COLO829 (cell line): ENCODE measurements around the gene MFN1.

Source experiments
- DNase-seq: peaks from one replicate; pipeline ENCODE4 v3.0.0; 2012; ENCODE audit warnings: low spot score

Gene MFN1

DNA sequence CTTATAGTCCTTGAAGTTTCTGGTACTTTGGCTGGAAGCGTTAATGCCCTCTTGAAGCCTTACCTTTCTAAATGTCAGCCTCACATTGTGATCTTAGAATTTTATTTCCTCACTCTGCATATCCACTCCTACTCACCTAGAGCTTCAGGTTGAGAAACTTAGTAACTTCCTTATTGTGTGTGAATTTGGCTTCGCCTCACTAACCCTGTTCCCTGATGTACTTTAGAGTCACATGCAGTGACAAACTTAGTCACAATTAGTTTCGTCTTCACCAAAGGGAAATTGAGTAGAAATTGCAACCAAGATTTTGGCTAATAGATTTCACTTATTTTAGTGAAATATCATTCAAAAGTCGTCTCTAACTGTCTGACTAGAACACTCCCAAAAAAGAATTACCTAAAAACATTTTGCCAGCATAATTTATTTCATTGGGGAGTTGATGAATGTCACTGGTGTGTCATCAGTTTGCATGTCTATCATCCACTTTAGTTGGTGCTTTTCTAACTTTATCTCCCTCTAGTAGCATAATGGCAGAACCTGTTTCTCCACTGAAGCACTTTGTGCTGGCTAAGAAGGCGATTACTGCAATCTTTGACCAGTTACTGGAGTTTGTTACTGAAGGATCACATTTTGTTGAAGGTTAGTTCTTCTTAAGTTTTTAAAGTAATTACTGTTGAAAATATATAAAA lies 960 bp downstream of the MFN1 start:
- no peak for DNase-seq

DNA sequence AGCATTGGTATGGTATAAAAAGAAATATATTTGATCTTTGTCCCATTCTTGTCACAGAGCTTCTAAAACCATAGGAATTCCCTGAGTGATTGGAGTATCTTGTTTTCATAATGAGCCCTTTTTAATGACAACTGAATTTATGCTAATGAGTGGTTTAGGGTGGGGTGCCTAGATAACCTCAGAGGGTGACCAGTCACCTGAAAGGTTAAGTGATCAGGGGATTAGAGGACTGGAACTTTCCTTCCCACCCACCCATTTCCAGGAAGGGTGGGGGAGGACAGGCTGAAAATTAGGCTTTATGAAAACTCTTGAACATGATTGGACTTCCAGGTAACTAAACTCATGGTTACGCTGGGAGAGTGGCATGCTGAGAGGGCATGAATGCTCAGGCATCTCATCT lies 8.5 kb downstream of the MFN1 start:
- no peak for DNase-seq

DNA sequence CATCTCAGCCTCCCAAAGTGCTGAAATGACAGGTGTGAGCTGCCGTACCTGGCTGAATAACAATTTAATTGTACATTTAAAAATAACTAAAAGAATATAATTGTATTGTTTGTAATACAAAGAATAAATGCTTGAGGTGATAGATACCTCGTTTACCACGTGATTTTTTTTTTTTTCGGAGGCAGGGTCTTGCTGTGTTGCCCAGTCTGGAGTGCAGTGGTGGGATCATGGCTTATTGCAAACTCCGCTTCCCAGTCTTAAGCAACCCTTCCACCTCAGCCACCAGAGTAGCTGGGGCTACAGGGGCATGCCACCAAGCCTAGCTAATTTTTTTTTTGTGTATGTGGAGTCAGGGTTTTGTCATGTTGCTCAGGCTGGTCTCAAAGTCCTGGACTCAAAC lies 15.8 kb downstream of the MFN1 start:
- DNase-seq = no peak

DNA sequence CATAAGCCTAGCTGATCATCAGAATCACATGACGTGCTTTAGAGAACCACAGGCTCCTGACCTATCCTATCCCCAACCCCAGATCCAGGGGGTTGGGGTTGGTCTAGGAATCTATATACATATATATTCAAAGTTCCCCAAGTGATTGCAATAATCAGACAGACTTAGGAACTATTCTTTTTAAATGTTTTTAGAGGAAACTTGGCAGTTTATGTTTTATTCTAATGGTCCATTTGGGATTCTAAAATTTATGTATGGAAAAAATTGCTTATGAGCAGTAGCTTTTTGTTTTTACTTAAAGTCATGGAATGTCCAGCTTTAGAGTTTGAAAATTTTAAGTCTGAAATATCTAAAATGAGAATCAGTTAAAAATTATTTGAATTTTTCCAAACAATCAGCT lies 22.1 kb downstream of the MFN1 start:
- DNase-seq = no peak

DNA sequence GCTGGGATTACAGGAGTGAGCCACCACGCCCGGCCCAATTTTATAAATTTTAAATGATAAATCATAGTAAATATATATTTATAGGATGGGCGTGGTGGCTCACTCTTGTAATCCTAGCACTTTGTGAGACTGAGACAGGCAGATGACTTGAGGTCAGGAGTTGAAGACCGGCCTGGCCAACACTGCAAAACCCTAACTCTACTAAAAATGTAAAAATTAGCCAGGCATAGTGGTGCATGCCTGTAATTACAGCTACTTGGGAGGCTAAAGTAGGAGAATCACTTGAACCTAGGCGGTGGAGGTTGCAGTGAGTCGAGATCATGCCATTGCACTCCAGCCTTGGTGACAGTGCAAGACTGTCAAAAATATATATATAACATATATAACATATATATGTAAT lies 26.4 kb downstream of the MFN1 start:
- no peak for DNase-seq

DNA sequence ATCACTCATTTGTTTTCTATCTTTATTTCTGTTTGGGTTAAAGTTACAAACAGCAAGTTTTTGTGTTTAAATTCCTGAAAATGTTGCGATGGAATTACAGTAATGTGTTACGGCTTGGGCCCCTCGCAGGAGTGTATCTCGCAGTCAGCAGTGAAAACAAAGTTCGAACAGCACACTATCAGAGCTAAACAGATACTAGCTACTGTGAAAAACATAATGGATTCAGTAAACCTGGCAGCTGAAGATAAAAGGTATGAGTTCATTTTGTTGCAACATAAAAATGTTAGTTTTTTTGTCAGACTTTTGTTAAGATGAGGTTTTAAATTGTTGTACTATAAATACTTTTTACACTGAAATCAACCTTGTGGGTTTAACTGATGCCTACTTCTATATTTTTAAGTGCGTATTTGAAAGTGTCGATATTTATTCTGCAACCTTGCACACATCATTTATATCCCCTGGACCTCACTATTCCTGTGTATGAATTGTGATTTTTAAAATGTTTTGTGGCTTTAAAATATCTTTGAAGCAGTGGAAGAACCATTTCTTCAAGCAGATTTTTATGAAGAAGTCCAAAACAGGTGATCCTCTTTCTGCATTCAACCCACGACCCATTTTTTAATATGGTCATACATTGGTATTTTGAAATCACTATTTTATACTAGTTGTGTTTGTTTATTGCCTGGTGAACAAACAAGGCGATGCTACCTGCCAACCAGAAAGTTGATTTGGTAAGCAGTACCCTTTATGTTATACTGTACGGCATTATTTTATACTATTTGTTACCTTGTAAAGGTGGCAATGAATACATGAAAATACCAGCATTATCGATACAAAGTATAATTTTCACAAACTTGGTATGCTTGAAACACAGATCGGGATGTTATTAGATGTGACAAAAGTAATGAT lies 27.8 kb downstream of the MFN1 start:
- no peak for DNase-seq

DNA sequence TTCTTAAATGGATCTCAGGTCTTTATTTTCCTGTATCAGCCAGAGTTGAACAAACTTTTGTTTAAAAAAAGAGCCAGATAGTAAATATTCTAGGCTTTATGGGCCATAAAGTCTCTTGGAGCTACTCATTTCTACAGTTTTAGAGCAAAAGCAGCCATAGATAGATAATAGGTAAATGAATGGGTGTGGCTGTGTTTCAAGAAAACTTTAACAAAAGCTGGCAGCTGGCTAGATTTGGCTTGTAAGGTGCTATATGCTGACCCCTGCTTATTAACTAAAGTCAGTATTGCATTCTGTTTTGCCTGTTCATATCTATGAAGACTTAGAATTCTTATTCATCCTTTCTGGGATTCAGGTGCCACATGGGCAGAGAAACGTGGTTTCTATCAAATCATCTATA lies 29.0 kb downstream of the MFN1 start:
- DNase-seq = no peak

DNA sequence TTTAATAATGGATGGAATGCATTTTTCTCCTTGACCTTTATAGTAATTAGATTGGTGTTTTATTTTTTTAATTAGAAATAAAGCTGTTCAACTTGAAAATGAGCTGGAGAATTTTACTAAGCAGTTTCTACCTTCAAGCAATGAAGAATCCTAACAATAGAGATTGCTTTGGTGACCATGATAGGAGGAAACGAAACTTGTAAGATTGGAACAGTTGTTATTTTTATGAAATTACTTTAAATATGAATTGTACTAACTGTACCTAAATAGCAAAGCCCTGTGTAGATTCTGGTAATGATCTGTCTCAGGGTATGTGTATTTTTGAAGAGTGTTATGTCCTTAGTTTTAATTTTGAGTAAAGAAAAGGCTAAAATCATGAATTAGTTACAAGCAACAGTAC lies 44.4 kb downstream of the MFN1 start:
- DNase-seq = no peak

DNA sequence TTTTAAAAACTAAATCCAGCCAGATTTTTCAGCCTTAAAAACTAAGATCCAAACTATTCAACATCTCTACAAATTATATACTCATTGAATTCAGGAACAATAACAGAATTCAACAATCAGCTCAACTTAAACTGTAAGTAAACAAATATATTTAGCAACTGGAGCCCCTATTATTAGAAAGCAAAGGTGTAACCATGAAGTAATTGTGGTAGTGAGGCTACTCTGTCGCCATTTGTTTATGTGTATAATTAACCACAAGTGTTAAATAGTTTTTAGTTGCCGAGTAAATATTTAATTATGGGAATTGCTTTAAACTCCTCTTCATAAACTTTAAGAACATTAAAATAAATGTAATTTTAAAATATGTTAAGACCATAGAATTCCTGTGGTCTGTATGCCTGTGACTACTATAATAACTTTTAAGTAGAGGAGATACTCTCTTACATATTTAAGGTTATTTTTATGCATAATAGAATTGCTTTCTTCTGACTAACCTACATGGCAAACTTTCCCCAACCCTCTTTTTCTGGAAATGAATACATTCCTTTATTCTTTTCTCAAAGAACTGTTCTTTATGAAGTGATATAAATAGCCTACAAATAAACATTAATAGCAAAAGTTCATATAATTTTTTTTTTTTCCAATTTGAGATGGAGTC lies 51.2 kb downstream of the MFN1 start:
- DNase-seq = peak; percentile 92

DNA sequence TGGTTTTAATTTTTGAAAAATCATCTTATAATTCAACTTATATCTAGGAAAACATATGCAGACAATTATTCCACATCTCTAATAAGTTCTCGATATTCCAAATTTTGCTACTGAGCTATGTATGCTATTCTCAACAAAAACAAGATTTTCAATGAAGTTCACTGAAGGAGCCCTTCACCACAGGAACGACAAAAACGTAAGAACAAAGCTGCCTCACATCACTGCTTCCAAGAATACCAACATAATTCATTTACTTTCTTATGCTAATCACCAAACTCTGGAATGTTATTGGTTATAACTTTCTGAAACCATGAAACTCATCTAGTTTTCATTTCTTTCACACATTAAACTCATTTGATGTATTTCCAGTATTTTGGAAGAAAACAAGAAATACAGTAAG lies 54.1 kb downstream of the MFN1 start:
- no peak for DNase-seq

DNA sequence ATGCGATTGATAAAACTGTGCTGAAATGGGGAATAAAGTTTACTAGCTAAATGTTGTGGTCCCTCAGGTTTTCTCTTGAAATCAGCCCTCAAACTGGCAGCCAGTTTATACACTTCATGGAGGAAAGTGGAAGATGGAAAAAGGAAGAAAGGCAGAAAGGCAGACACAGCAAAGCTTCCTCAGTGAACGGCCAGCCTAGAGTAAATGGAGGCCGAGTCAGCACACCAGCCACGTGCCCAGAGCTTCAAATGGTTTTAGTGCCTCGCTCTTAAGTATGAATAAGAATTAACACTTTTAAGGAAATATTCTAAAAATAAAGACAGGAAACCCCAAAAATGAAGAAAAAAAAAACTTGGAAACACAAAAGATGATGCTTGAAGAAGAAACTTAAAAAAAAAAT lies 55.5 kb downstream of the MFN1 start:
- no peak for DNase-seq

DNA sequence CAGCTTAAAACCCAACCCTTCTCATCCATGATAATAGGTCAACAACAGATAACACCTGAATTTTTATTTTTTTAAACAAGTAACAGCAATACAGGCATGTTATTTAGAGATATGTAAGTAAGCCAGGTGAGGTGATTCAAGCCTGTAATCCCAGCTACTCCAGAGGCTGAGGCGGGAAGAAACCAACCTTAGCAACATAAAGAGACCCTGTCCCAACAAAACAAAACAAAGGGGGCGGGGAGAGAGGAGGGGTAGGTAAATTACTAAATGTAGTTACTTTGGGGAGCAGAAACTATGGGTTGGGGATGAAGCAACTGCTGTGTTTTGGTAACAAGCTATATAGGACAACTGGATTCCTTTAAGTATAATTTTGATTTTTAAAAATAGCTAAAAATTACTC lies 56.8 kb downstream of the MFN1 start:
- no peak for DNase-seq

DNA sequence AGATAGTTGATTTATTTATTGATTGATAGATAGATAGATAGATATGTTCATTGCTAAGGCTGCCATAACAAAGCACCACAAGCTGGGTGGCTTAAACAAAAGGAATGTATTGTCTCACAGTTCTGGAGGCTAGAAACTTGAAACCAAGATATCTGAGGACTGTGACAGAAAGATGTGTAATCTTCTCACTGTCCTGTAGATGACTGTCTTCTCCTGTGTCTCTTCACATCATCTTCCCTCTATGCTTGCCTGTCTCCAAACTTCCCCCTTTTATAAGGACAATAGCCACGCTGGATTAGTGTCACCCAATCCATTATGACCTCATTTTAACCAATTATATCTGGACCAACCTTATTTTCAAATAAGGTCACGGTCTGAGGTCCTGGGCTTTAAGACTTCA lies 62.8 kb downstream of the MFN1 start:
- no peak for DNase-seq

DNA sequence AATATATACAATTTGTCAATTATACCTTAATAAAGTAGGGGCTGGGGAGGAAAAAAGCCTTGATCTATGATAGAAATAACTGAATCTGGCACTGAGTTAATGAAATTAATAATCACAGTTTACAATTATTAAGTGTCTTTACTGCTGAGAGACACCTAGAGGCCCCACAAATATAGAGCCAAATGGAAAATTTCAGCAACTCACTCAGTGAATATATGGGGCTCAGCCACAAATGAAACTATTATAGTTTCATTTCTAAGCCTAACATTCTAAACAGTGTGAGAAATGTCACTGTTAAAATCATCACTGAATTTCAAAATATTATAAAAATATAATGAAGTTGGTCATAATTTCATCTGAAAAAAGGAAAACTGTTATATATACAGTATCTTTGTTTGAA lies 63.5 kb downstream of the MFN1 start:
- no peak for DNase-seq

DNA sequence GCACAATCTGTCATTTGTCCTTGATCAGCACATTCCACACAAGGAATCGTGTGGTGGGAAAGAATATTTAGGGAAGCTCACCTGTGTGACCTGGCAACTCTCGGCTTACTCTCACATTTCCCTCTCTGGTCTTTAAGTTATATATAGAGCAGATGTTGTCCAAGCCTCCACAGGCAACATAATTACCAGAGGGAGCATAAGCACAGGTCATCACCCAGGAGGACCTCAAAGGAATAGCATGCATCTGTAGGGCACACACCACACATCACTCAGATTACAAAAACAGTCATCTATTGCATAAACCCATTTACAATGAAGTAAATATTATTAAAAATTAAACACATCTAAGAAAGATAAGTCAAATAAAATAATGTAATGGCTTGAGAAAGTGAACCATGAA lies 67.3 kb downstream of the MFN1 start:
- DNase-seq = no peak

DNA sequence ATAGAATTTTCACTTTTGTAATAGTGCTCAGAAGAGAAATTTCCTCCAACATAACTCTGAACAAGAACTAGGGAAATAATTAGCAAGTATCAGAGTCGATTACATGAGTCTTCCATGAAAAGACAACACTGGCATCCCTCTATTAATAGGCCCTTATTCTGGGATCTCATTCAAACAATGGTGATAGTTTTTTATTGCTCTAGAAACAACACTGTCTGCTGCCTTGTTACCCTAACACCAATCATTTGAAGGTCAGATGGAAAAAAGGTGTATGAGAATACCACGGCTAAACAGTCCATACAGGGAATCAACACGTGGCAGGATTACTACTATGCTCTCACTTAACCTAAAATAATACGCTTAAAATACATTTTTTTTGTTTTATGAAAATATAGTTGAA lies 67.9 kb downstream of the MFN1 start:
- DNase-seq = no peak

DNA sequence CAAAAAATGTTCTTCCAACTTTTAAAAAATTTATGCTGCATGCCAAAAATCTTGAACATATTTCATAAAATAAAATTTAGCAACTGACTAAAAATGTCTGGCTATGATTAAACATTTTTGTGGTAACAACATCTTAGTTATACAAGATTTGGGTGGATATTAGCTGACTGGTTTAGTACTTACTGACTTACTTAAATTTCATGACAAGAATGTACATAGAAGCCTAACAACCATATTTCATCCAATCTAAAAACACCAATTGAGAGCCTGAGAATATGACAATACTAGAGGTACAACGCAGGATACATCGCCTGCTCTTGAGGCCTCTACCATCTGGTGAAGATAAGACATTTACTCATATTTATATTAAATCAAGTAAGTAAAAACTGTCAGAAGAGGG lies 69.2 kb downstream of the MFN1 start:
- no peak for DNase-seq

DNA sequence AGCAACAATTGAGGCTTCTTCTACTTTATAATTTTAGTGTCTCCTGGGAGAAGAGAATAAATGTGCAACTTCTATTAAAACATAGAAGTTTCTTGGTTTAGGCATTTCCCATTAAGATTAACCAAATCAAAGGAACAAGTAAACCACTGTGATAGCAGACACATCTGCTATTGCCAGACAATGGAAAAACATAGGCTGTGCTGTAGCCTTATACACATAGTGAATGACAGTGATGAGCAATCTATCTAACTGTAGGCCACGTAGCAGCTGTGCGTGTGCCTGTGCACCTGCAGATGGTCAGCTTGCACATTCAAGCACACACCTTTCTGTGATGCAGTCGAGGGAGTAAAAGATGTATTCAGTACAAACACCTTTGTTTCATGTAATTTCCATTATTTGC lies 71.1 kb downstream of the MFN1 start:
- DNase-seq = no peak

DNA sequence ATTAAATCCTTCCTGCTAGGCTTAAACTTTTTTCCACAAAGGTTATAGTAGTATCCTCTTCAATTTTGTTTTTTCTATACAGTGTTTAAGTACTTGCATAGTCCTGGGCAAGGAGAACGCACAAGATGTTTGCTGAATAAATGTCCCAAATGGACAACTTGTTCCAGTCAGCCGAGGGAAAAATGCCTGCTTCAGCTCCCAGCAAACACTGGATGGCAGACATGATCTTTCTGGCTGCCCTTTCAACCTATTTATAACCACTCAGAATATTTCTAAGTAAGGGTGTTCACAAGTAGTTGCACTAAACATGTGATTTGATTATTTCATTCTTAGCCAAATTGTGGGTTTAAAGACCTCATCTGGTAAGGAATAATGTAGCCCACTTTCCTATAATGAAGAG lies 74.0 kb downstream of the MFN1 start:
- peak; percentile 77 for DNase-seq

DNA sequence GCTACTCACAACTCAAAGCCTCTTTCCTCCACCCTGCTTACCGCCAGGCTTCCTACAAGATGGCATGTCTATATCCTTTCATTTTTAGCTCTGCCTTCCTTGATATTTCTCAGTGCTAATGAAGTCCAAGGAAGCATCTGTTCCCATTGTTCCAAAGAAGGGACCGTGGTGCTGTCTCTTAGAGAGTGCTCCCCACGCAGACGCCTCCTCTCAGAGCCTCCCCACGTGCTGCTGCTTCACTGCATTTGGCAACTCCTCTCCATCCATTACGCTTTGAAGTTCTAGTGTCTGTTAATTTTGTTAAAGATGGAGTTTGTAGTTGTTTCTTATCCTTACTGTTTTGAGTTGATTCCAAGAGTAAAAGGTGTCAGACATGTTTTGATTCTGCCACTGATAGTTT lies 77.6 kb downstream of the MFN1 start:
- no peak for DNase-seq

DNA sequence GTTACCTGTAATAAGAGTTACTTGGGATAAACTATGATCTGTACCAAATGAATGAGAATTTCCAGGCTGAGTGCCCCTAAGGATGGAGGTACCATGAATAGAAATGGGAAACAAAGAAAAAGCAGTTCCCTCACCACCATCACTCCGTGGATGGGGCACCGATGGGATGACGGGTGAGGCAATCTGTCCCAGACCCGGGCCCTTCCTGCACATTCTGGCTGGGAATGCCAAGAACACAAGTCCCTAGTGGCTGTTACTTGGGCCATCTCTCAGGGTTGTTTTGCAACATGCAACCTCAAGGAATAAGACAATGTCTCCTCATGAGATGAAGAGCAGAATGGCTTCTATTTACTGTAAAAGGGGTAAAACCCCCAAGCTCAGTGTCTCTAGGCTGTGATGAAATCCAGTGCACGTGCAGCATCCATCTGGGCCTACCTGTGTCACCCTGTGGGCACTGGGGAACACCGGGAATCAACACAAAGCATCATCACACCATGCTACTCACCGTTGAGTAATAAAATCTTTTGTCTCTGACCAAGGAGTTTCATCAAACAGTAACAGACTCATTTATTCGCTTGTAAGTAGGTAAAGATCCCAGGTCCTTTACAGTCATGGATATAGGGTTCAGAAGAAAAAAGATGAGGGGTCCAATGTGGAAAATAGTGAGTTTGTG lies 81.5 kb downstream of the MFN1 start:
- DNase-seq = no peak

DNA sequence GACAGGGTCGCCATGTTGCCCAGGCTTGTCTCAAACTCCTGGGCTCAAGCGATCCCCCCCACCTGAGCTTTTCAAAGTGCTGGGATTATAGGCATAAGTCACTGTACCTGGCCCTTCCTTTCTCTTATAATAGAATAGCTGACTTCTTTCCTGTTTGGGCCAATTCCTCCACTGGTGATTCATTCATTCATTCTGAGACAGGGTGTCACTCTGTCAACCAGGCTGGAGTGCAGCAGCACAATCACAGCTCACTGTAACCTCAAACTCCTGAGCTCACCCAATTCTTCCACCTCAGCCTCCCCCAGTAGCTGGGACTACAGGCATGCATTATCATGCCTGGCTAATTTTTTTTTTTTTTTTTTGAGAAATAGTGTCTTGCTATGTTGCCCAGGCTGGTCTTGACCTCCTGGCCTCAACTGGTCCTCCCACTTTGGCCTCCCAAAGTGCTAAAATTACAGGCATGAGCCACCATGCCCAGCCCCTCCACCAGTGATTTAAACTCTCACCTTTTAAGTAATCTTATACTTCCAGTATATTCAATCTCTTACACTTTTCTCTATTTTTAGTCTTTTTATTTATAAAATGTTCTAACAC lies 82.9 kb downstream of the MFN1 start:
- no peak for DNase-seq
